ENCODE results near the gene CNKSR3. TPM values are rescaled to one million over a fixed set of nuclear protein-coding genes. Genes with fewer than 3 reads are reported as not detected.

Gene CNKSR3
- total RNA-seq, 1 donor from 2014 or later = 9.5 TPM

DNA sequence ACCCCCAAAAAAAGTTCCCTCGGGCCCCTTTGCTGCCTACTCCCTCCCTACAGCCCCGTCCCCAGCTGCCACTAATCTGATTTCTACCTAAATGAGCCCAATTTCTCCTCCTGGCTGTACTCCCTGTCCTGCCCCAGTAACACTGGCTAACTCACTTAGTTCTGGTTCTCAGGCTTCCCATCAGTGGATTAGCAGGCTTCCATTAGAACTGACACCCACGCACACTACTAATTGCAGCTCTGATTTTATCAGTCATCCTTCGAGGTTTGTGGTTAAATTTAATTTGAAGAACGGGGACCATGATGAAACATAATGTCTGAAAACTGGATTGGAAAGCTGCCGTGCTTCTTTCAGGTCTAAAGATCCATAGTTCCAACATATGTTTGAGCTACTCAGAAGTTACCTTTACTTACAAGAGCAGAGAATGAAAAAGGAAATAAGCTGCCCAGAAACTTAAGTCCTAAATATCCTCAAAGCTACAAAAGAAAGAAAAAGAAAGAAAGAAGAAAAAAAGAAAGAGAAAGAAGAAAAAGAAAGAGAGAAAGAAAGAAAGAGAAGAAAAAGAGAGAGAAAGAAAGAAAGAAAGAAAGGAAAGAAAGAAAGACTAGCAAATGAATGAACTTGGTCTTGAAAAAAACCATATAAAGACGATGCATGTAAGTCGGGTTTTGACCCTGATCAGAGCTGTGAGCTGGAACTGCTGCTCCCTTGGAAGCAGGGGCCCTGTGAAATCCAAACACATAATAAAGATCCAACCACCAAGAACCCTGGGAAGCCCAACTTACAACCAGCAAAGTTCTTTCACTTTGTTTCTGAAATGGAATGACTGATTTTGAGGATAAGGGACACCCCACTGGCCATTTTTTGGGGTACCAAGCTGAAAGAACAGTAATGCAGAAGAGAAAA, 51.7 kb downstream of the CNKSR3 start:
- H3K27me3 ChIP-seq (ENCODE audit: low read depth) = no peaks in the 10 kb centered on the region
- no peak overlapping the region for H3K27ac ChIP-seq
- intact Hi-C loops (cut with DNase I) = no loop called here
- DNase-seq = no peak
- ATAC-seq = no peak
- no peak overlapping the region for H3K4me3 ChIP-seq
- H3K4me1 ChIP-seq = no peaks in the 10 kb centered on the region
- H3K9me3 ChIP-seq = no peaks in the 10 kb centered on the region
- H3K36me3 ChIP-seq = no peaks in the 10 kb centered on the region
- TF ChIP-seq CTCF (IDR thresholded peaks at IDR 0.05) = no peak

- no peaks in the 10 kb centered on the region for H3K27me3 ChIP-seq (ENCODE audit: low read depth)
- no peaks in the 10 kb centered on the region for H3K36me3 ChIP-seq
- intact Hi-C loops (cut with DNase I) = no loop called here
- DNase-seq (no peak), ATAC-seq (no peak)
- no peak for TF ChIP-seq CTCF (IDR thresholded peaks at IDR 0.05)
- H3K4me3 ChIP-seq = no peak overlapping the region
- no peak overlapping the region for H3K27ac ChIP-seq
- no peaks in the 10 kb centered on the region for H3K9me3 ChIP-seq
- H3K4me1 ChIP-seq = no peaks in the 10 kb centered on the region
Measured at GRCh38 chr6:154457881-154458284, 52.6 kb downstream of the CNKSR3 start.

GRCh38 chr6:154457046-154457713, 53.3 kb downstream of the CNKSR3 start:
- Histone ChIP-seq H3K36me3 (no peaks in the 10 kb centered on the region), H3K27ac (no peak overlapping the region), H3K27me3 (ENCODE audit: low read depth) (no peaks in the 10 kb centered on the region), H3K9me3 (no peaks in the 10 kb centered on the region), H3K4me3 (no peak overlapping the region), H3K4me1 (no peaks in the 10 kb centered on the region)
- intact Hi-C loops (cut with DNase I) = no loop called here
- TF ChIP-seq CTCF (IDR thresholded peaks at IDR 0.05) = no peak
- ATAC-seq (no peak), DNase-seq (no peak)

DNA sequence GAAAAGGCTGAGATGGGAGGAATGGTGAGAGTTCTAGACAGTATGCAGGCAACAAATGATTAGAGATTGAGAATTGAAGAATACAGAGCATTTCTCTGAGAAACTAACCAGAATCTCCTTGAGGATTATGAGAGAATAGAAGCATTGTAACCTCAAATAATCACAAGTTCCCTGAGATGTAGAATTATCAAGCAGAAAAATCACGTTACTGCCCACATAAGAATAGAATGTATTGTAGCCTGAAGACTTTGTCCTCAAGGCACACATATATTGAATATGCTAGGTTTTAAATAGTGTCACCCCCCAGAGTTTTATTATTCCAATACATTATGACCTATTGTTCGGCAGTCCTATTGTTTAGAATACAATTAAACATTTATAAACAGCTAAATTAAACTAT, 57.2 kb downstream of the CNKSR3 start:
- peaks cover 7% of the 10 kb centered on the region for H3K4me1 ChIP-seq
- intact Hi-C loops (cut with DNase I) = no loop called here
- no peaks in the 10 kb centered on the region for H3K36me3 ChIP-seq
- H3K27me3 ChIP-seq (ENCODE audit: low read depth) = no peaks in the 10 kb centered on the region
- ATAC-seq = no peak
- no peak overlapping the region for H3K27ac ChIP-seq
- no peak for DNase-seq
- H3K9me3 ChIP-seq = no peaks in the 10 kb centered on the region
- TF ChIP-seq CTCF (IDR thresholded peaks at IDR 0.05) = no peak
- H3K4me3 ChIP-seq = no peak overlapping the region

DNA sequence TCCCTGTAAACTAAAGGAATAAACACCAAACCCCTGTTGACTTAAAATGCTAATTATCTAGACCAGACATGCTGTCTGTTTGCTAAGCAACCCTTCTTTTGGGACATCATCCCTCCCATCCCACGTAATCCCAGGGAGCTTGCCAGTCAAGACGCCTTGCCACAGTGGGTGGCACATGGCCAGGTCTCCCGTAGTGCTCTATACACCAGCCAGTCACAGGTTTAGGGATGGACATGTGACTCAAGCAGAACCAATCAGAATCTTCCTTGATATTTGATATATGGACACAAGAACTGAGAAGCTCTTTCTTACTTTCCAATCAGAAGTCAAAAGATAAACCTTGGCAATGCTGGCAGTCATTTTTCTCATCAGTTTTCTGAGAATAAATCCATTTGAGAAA, 60.0 kb downstream of the CNKSR3 start:
- H3K27ac ChIP-seq = no peak overlapping the region
- no peaks in the 10 kb centered on the region for H3K27me3 ChIP-seq (ENCODE audit: low read depth)
- ATAC-seq = no peak
- no peaks in the 10 kb centered on the region for H3K9me3 ChIP-seq
- intact Hi-C loops (cut with DNase I) = no loop called here
- DNase-seq = no peak
- peaks cover 13% of the 10 kb centered on the region for H3K4me1 ChIP-seq
- no peak for TF ChIP-seq CTCF (IDR thresholded peaks at IDR 0.05)
- H3K4me3 ChIP-seq = no peak overlapping the region
- no peaks in the 10 kb centered on the region for H3K36me3 ChIP-seq

Data from lower lobe of right lung (tissue), 2 donors.